HG02938 (cell line): Measurements from ENCODE around the gene NUFIP2.
"Not testable (repeated sequence)": the region's sequence is repeated elsewhere in the genome, so short reads cannot be mapped to it uniquely, and the experiment has no call there.

Experiments
- ATAC-seq: cut with Tn5 transposase; IDR thresholded peaks from one replicate; pipeline ENCODE4 v1.9.1; 2021; ENCODE audit warnings: mild to moderate bottlenecking, moderate library complexity; ENCODE audit not compliant: unreplicated experiment

NUFIP2 gene

GRCh38 chr17:29240477-29240876, 53.5 kb downstream of the NUFIP2 start:
- ATAC-seq, result no peak

GRCh38 chr17:29238133-29238850, 55.7 kb downstream of the NUFIP2 start:
- ATAC-seq, result no peak

GRCh38 chr17:29237476-29238132, 56.3 kb downstream of the NUFIP2 start:
- ATAC-seq, result no peak

- ATAC-seq, result no peak
These were observed 58.0 kb downstream of the NUFIP2 start for GRCh38 chr17:29235904-29236303.

GRCh38 chr17:29234972-29235371, 59.0 kb downstream of the NUFIP2 start:
- ATAC-seq, result not testable (repeated sequence)

- no peak for ATAC-seq
These were observed 60.6 kb downstream of the NUFIP2 start for GRCh38 chr17:29233301-29233700.

DNA sequence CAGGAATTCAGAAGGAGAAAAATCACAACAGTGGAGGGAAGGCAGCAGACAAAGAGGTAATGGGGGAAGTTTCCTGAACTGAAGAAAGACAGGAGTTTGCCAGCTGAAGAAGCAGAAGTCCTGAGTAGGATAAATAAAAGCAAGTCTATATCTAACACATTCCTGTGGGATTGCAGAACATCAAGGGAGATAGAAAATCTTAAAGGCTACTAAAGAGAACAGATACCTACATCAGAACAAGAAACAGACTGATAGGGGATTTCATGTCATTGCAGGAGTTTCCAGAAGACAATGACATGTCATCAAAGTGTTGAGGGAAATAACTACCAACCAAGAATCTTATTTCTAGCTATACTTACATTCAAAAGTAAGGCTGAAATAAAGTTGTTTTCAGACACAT, 68.6 kb downstream of the NUFIP2 start:
- ATAC-seq, result no peak

- not testable (repeated sequence) for ATAC-seq
These were observed 72.6 kb downstream of the NUFIP2 start for GRCh38 chr17:29221338-29221737.

DNA sequence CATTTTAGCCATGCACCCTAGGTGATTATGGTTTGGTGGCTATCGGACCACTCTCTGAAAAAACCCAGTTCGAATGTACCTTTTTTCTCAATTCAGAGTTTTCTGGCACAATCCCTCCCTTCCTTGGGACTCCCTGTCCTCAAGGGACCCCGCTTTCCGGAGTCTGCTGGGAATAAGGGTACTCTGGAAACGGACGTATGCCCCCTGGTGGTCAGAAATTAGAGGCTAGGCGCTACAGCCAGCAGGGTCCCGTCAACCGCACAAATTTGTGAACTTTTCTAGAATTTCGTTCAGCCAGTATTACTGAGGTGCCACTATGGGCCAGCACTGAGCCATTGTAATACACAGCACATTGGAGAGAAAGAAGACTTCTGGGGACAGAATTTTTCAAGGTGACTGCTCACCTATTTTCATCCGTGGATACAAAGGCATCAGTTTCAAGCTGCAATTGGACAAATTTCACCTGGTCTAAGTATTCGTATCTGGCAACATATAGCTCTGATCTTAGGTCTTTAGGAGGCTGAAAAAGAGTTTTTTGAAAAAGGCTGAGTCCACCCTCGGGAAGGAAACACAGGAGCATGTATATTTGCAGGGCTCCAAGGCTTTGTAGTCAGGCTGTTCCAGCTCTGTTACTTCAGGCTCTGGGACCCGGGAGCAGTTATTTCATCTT, 74.4 kb downstream of the NUFIP2 start:
- ATAC-seq, result no peak

DNA sequence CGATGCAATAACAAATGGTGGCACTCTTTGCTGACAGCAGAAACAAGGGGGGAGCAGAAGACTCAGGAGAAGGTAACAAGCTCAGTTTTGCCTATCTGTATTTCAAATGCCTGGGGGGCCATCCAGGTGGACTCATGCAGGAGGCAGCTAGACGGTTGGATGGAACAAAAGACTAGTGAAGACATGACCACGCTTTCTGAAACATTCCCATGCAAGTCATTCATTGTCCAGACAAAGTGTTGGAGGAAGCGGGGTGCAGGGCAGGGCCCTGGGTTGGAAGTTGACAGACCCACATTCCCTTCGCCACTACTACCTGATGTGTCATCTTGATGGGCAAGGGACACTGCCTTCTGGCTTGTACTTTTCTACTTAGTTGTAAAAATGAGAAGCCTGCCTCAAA, 77.1 kb downstream of the NUFIP2 start:
- no peak for ATAC-seq

DNA sequence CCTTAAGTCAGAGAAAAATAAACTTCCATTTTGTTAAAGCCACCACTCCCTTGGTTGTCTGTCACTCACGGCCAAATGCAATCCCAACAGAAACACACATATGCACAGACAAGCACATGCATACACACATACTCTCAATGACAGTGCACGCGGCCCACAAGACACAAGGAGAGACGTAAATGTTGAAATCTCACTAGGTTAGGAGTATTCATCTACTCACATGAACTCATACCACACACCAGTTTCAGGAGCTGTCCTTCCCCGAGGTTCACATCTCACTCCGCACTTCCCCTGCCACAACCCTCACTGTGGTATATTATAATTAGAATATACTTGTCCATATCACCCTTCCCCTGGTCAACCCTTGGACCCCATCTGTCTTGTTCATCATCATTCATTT, 77.8 kb downstream of the NUFIP2 start:
- ATAC-seq, result no peak

DNA sequence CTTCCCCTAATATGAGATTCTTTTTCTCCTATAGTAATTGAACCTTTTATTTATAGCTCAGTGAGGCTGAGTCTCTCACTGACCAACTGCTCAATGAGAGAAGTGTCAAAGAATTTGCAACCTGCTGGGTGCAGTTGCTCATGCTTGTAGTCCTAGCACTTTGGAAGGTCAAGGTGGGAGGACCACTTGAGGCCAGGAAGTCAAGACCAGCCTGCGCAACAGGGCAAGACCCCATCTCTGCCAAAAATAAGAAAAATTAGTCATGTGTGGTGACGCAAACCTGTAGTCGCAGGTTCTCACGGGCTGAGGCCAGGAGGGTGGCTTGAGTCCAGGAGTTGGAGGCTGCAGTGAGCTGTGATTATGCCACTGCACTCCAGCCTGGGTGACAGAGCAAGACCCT, 78.2 kb downstream of the NUFIP2 start:
- ATAC-seq, result no peak

DNA sequence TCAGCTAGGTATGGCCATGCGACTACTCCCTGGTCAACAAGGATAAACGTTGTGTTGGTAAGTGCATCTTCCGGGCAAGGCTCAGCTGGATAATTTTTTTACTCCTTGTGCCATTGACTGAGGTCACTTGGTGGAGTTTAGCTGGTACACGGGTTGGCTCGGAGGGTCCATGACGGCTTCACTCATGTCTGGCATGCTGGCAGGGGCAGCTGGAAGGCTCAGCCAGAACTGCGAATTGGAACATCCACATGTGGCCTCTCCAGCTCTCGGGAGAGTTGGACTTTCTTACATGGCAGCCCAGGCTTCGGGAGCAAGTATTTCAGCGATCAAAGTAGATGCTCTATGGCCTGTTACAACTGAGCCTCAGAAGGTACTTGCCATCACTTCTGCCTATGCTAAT, 78.8 kb downstream of the NUFIP2 start:
- no peak for ATAC-seq

DNA sequence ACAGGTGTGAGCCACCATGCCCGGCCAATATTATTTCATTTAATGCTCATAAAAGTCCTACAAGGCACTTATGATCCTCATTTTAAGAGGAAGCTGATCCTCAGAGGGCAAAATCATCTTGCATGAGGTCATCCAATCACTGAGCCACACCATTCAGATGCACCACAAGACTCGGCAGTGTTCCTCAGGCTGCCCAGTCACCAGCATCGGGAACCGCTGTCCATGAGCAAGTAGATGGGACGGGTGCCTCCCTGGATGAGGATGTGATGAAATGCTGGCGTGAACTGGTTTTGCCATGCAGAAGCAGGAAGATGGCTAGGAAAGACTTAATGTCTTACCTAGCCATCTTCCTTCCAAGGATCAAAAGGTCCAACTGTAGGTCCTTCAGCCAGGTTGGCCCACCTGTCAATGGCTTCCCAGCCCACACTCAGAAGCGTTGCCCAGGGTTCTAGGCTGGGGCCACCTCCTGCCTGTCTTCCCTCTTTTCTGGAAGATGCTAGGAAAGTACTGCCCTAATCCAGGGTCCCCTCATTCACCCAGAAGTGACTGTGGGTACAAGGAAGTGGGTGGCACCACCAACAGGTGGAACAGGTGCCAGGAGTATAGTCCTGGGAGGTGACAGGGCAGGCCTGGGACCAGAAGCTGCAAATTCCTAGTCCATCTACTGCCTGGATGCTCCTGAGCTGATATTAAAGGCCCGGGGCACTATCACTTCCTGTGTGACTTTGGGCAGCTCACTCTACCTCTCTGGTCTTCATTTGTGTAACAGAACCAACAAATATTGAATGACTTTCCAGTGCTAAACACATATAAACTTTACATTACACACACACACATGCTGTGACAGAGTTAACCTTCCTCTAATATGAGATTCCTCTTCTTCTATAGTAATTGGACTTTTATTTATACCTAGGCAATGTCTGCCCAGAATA, 79.5 kb downstream of the NUFIP2 start:
- no peak for ATAC-seq

- no peak for ATAC-seq
These were observed 81.2 kb downstream of the NUFIP2 start for GRCh38 chr17:29212681-29213121.

- ATAC-seq, result no peak
These were observed 81.8 kb downstream of the NUFIP2 start for GRCh38 chr17:29212094-29212631.

DNA sequence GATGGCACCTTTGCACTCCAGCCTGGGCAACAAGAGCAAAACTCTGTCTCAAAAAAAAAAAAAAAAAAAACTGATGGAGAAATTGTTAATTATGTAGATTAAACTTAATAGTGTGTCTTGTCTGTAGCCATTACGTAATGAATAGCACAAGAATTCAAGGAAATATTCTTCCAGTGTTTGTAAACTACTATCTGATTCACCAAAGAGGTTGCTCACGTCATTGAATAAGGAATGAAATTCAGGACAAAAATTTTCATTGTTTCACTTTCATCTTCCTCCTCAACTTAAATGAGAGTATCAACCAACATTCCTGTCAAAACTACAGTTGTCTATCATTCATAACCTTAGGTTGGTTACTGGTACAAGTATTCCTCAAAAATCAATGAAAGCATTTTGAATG, 83.1 kb downstream of the NUFIP2 start:
- ATAC-seq, result no peak

GRCh38 chr17:29209073-29209472, 84.9 kb downstream of the NUFIP2 start:
- ATAC-seq, result no peak

DNA sequence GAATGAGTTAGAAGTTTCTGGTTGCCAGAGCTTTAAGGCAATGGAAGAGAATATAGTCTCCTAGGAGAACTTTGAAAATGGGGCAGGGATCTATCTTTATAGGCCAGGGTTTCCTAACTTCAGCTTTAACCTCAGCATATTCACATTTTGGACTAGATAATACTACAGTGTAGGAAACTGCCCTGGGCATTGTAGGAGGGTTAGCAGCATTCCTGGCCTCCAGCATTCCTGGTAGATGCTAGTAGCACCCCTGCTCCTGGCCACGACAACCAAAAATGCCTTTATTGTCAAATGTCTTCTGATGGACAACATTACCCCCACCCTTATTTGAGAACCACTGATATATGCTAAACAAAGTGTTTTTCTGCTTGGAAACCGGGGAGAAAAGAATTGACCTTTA, 86.0 kb downstream of the NUFIP2 start:
- ATAC-seq, result no peak
